ENCODE results near the gene MTPN. TPM values are rescaled to one million over a fixed set of nuclear protein-coding genes. Genes with fewer than 3 reads are reported as not detected.

Gene MTPN
- total RNA-seq, 4 donors from 2014 or later: 39.4 to 74.3 (median 62.9) TPM

GRCh38 chr7:135994466-135995205 is 17.5 kb upstream of the MTPN start:
- H3K4me3 ChIP-seq: no peak overlapping the region
- H3K4me1 ChIP-seq: no peaks in the 10 kb centered on the region
- H3K27ac ChIP-seq: no peak overlapping the region
- no peak for TF ChIP-seq POLR2A (IDR thresholded peaks at IDR 0.05)
- TF ChIP-seq CTCF (IDR thresholded peaks at IDR 0.05): no peak
- no peaks in the 10 kb centered on the region for H3K27me3 ChIP-seq
- no peaks in the 10 kb centered on the region for H3K9me3 ChIP-seq
- DNase-seq: no peak
- no peaks in the 10 kb centered on the region for H3K36me3 ChIP-seq

GRCh38 chr7:135993950-135994349 is 16.8 kb upstream of the MTPN start:
- no peak overlapping the region for H3K27ac ChIP-seq
- no peaks in the 10 kb centered on the region for H3K27me3 ChIP-seq
- TF ChIP-seq POLR2A (IDR thresholded peaks at IDR 0.05): no peak
- no peak for TF ChIP-seq CTCF (IDR thresholded peaks at IDR 0.05)
- H3K4me3 ChIP-seq: no peak overlapping the region
- no peaks in the 10 kb centered on the region for H3K9me3 ChIP-seq
- DNase-seq: no peak
- H3K36me3 ChIP-seq: no peaks in the 10 kb centered on the region
- no peaks in the 10 kb centered on the region for H3K4me1 ChIP-seq

- Histone ChIP-seq H3K36me3 (no peaks in the 10 kb centered on the region), H3K9me3 (no peaks in the 10 kb centered on the region), H3K27ac (no peak overlapping the region), H3K4me3 (no peak overlapping the region), H3K27me3 (no peaks in the 10 kb centered on the region), H3K4me1 (no peaks in the 10 kb centered on the region)
- TF ChIP-seq CTCF (IDR thresholded peaks at IDR 0.05) (no peak), POLR2A (IDR thresholded peaks at IDR 0.05) (no peak)
- no peak for DNase-seq
Measured at GRCh38 chr7:135991906-135992305, 14.7 kb upstream of the MTPN start.

GRCh38 chr7:135991322-135991721 is 14.2 kb upstream of the MTPN start:
- Histone ChIP-seq H3K9me3 (no peaks in the 10 kb centered on the region), H3K27me3 (no peaks in the 10 kb centered on the region), H3K4me1 (no peaks in the 10 kb centered on the region), H3K36me3 (no peaks in the 10 kb centered on the region), H3K4me3 (no peak overlapping the region), H3K27ac (no peak overlapping the region)
- no peak for DNase-seq
- TF ChIP-seq POLR2A (IDR thresholded peaks at IDR 0.05): no peak

- TF ChIP-seq CTCF (IDR thresholded peaks at IDR 0.05) (no peak), POLR2A (IDR thresholded peaks at IDR 0.05) (no peak)
- no peak overlapping the region for H3K27ac ChIP-seq
- H3K4me3 ChIP-seq: no peak overlapping the region
- H3K27me3 ChIP-seq: no peaks in the 10 kb centered on the region
- no peaks in the 10 kb centered on the region for H3K4me1 ChIP-seq
- H3K36me3 ChIP-seq: no peaks in the 10 kb centered on the region
- H3K9me3 ChIP-seq: no peaks in the 10 kb centered on the region
- DNase-seq: no peak
Measured at GRCh38 chr7:135990258-135990657, 13.1 kb upstream of the MTPN start.

- Histone ChIP-seq H3K4me3 (no peak overlapping the region), H3K9me3 (no peaks in the 10 kb centered on the region), H3K36me3 (no peaks in the 10 kb centered on the region), H3K27ac (no peak overlapping the region), H3K4me1 (peaks cover 0 to 4% (median 0%) of the 10 kb centered on the region in 4 donors), H3K27me3 (no peaks in the 10 kb centered on the region)
- TF ChIP-seq POLR2A (IDR thresholded peaks at IDR 0.05): no peak
- TF ChIP-seq CTCF (IDR thresholded peaks at IDR 0.05): no peak
- DNase-seq: peak in 1 of 3 donors; percentile 48
Measured at GRCh38 chr7:135981958-135982646, 4.9 kb upstream of the MTPN start.

All from Peyer's patch (tissue), 4 donors.